AG04449 (cell line): ENCODE measurements around the gene KCND2.

Experiments used
- CTCF ChIA-PET: fragments of 350-600 bp; formaldehyde crosslinking; extraction: SDS; loops from one replicate; lab custom pipeline; 2021; ENCODE audit warnings: antibody characterized with exemption; lab: Yijun Ruan, JAX
- POLR2A ChIA-PET: fragments of 400-600, 350-600 bp; formaldehyde crosslinking; extraction: SDS; loops from one replicate; lab custom pipeline; 2020; ENCODE audit warnings: antibody characterized with exemption, inconsistent platforms; lab: Yijun Ruan, JAX
- DNase-seq: peaks from one replicate; pipeline ENCODE4 v3.0.0-alpha.2; 2010; ENCODE audit warnings: low read depth, low spot score
- H3K4me3 ChIP-seq: 2 replicates; pipeline ENCODE4 v1.5.1; 2011; ENCODE audit warnings: low read depth, mild to moderate bottlenecking, control low read depth, low read length
- TF ChIP-seq, protein P1 (sequence below): IDR thresholded peaks from one replicate; pipeline ENCODE4 v1.5.1; 2011; ENCODE audit warnings: mild to moderate bottlenecking, moderate library complexity, low read length, control low read depth, inconsistent platforms; ENCODE audit not compliant: insufficient read depth; ENCODE audit errors: missing control alignments

The KCND2 gene

DNA sequence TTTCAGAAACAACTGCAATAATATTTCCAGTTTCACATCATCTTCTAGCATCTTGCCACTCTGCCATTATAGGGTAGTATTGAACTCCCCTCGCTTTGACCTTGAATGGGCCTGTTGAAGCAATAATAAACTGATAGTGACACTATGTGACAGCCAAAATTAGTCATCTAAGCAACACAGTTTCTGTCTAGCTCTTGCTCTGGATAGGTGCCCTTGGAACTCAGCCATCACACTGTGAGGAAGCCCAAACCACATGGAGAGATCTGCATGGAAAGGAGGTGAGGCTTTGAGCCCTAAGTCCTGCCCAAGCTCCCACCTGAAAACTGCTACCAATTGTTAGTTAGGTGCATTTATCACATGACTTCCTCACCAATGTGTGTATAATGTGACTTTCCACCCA, 18.1 kb upstream of the KCND2 start:
- ChIA-PET POLR2A (no interaction called here), CTCF (no interaction called here)
- DNase-seq = no peak
- H3K4me3 ChIP-seq = no peak overlapping the region
- TF ChIP-seq, protein P1, sequence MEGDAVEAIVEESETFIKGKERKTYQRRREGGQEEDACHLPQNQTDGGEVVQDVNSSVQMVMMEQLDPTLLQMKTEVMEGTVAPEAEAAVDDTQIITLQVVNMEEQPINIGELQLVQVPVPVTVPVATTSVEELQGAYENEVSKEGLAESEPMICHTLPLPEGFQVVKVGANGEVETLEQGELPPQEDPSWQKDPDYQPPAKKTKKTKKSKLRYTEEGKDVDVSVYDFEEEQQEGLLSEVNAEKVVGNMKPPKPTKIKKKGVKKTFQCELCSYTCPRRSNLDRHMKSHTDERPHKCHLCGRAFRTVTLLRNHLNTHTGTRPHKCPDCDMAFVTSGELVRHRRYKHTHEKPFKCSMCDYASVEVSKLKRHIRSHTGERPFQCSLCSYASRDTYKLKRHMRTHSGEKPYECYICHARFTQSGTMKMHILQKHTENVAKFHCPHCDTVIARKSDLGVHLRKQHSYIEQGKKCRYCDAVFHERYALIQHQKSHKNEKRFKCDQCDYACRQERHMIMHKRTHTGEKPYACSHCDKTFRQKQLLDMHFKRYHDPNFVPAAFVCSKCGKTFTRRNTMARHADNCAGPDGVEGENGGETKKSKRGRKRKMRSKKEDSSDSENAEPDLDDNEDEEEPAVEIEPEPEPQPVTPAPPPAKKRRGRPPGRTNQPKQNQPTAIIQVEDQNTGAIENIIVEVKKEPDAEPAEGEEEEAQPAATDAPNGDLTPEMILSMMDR = no peak

DNA sequence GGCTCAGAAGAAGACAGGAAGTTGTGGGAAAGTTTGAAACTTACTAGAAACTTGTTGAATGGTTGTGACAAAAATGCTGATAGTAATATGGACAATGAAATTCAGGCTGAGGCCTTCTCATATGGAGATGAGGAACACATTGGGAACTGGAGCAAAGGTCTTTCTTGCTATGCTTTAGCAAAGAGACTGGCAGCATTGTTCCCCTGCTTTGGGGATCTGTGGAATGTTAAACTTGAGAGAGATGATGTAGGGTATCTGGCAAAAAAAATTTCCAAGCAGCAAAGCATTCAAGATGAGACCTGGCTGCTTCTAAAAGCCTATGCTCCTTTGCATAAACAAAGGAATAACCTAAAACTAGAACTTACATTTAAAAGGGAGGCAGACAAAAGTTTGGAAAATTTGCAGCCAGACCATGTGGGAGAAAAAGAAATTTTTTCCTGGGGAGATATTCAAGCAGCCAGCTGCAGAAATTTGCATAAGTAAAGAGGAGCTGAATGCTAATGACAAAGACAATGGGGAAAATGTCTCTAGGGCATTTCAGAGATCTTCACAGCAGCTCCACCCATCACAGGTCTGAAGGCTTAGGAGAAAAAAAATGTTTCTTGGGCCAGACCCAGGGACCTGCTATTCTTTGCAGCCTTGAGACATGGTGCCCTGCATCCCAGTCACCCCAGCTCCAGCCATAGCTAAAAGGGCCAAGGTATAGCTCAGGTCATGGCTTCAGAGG, 16.5 kb upstream of the KCND2 start:
- ChIA-PET CTCF (no interaction called here), POLR2A (interaction anchor here (0.6 kb wide), 1 partner anchor 91 kb away, joined by 4 read pairs; no protein-coding TSS in a partner anchor)
- DNase-seq = no peak
- no peak overlapping the region for H3K4me3 ChIP-seq
- TF ChIP-seq, protein P1 = no peak

DNA sequence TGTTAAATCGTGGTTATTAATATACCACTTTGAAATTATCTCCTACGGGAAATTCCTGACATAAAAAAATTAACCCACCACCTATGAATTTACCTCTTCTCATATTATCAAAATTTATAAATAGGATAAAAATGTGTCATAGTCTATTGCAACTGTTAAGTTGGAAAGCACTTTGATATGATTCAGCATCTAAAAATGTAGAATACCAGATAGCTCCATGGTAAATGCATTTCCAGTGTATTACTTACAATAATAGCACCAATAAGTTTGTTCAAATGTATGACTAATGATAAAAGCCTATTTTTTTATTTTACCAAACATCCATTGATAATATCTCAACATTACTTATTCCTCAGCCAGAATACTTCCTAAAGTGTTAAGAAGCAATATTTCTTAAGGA, 13.6 kb upstream of the KCND2 start:
- ChIA-PET POLR2A (no interaction called here), CTCF (interaction anchor here (0.7 kb wide), 1 partner anchor 12 kb away, joined by 3 read pairs; no protein-coding TSS in a partner anchor)
- no peak for DNase-seq
- TF ChIP-seq, protein P1 = no peak
- no peak overlapping the region for H3K4me3 ChIP-seq

DNA sequence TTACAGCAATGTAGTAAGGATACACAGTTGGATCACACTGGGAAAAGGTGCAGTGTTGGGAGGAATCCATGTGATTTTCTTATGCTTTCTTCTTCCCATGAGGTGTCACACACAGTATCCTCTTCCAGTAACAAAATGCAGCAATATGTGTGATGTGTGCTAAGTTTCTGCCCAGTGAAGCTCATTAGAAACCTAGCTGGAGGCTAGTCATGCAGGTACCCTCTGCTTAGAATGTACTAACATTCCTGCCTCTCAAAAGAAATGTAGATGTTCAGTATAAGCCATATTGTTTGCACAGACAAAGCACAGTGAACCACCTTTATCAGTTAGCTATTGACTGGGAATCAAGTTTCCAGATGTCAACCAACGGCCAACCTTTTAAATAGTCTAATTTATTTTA, 12.9 kb upstream of the KCND2 start:
- H3K4me3 ChIP-seq = no peak overlapping the region
- DNase-seq = no peak
- CTCF ChIA-PET = interaction anchor here (1.1 kb wide), 1 partner anchor 12 kb away, joined by 3 read pairs; no protein-coding TSS in a partner anchor
- TF ChIP-seq, protein P1 = no peak
- POLR2A ChIA-PET = no interaction called here

DNA sequence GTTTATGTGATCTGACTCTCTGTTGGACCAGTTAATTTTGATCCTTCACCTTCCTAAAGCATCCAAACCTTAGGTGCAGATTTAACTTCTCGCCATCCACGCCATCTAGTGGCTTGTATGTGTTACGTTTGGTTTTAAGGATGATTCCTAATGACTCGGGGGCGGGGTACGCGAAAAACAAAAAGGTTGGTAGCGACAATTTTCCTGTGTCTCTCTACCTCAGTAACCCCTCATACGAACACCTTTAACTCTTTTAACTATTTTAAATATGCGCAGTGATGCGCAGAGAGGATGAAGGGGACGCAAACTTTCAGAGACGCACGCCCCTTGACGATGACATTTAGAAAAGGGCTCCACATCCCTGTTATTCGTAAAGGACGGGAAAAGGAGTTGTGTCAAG, 714 bp upstream of the KCND2 start:
- POLR2A ChIA-PET = no interaction called here
- CTCF ChIA-PET = interaction anchor here (0.8 to 2.2 kb wide), 3 partner anchors 12 to 338 kb away, joined by 3 to 9 read pairs (median 6); no protein-coding TSS in a partner anchor
- peak; percentile 1 for DNase-seq
- H3K4me3 ChIP-seq = peak overlapping the region; percentile 50
- TF ChIP-seq, protein P1 = peak; percentile 67

DNA sequence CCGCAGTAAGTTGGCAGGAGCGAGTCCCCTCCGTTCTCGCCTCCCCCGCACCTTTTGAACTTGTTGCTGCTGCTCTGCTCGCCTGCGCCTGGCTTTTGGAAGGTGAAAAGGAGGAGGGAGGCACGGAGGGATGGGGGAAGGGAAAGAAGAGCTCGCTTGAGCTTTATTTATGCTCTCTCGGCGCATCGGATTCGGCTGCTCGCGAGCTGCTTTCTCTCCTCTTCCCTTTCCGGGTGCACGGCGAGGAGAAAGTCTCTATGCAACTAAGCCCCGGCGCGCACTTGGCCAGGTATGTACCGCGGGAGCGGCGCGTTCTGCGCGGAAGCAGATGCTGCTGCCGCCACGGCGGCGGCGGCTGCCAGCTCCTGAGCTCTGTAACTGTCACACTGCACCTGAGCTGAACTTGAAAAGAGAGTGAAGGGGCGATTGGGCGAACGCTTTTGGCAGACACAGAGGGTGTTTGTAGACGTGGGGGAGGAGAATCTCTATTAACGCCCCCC, 551 bp downstream of the KCND2 start:
- H3K4me3 ChIP-seq = peak overlapping the region; percentile 47
- no peak for DNase-seq
- TF ChIP-seq, protein P1 = no peak
- CTCF ChIA-PET = interaction anchor here (1.2 to 2.2 kb wide), 4 partner anchors 17 to 341 kb away, joined by 3 to 9 read pairs (median 5); no protein-coding TSS in a partner anchor
- POLR2A ChIA-PET = no interaction called here
